K562 (cell line): ENCODE measurements around the gene DHRS3.

Experiments
- GABPB1 ChIP-seq: sonication (generic); formaldehyde crosslinking; IDR thresholded peaks from 2 replicates; pipeline ENCODE4 v1.8.0; 2022; ENCODE audit warnings: mild to moderate bottlenecking, missing genetic modification reagents
- HNRNPLL ChIP-seq: fragments of 200-400 bp; formaldehyde crosslinking; IDR thresholded peaks from 2 replicates; pipeline ENCODE4 v1.6.1; 2017; ENCODE audit warnings: low read length, low read depth, mild to moderate bottlenecking; ENCODE audit not compliant: poor library complexity, severe bottlenecking
- TAF15 ChIP-seq: fragments of 200-400 bp; formaldehyde crosslinking; IDR thresholded peaks from 2 replicates; pipeline ENCODE4 v1.6.1; 2017; ENCODE audit warnings: mild to moderate bottlenecking, low read depth, low read length, moderate library complexity
- ZC3H4 ChIP-seq: sonication (generic); formaldehyde crosslinking; IDR thresholded peaks from 2 replicates; pipeline ENCODE4 v1.9.0; 2021; ENCODE audit warnings: missing genetic modification reagents, borderline replicate concordance

DNA sequence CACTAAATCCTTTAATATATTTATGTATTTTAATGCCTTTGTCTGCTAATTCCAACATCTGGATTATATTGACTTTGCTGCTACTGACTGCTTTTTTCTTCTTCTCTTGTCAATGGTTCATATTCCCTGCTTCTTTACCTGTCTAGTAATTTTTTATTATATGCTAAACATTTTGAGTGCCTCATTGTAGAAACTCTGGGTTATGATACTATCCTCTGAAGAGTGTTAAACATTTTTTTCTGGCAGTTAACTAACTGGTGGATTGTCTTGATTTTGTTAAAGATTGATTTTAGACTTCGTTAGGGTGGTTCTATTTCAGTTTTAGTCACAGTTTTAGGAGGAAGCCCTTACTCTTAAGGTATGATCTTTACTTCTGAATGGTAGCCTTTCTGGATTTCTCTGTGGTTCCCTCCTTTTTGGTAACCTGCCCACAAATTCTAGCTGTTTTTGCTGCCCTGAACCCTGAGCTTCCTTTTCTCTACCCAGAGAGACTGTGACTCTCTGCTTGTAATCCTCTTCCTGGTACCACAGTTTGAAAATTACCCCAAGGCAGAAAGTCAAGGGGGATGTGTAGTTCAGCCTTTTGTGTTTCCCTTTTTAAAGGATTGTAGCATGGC is 81.9 kb downstream of the DHRS3 start:
- no peak for TF ChIP-seq GABPB1
- TF ChIP-seq ZC3H4 (CRISPR knock-in tag): no peak
- TF ChIP-seq HNRNPLL: no peak
- no peak for TF ChIP-seq TAF15
